BJ (cell line): ENCODE results near the gene CCDC106. TPM values are rescaled to one million over a fixed set of nuclear protein-coding genes. Genes with fewer than 3 reads are reported as not detected.

Source experiments
- CTCF ChIA-PET: fragments of 350-600 bp; formaldehyde crosslinking; extraction: SDS; loops from one replicate; lab custom pipeline; 2021; ENCODE audit warnings: antibody characterized with exemption, inconsistent platforms; lab: Yijun Ruan, JAX
- POLR2A ChIA-PET: fragments of 300-600 bp; sonication (Branson Sonifier 250); formaldehyde crosslinking; extraction: SDS; loops from one replicate; lab custom pipeline; 2021; ENCODE audit warnings: antibody characterized with exemption; lab: Charles Lee
- DNase-seq: peaks from one replicate; pipeline ENCODE4 v3.0.0-alpha.2; 2011; ENCODE audit warnings: low read depth
- H3K27me3 ChIP-seq: 2 replicates; pipeline ENCODE4 v1.6.0; 2011; ENCODE audit warnings: low read length; ENCODE audit not compliant: control insufficient read depth, insufficient read depth
- H3K36me3 ChIP-seq: 2 replicates; pipeline ENCODE4 v1.5.1; 2011; ENCODE audit warnings: low read length; ENCODE audit not compliant: control insufficient read depth, insufficient read depth
- H3K4me3 ChIP-seq: 2 replicates; pipeline ENCODE4 v1.5.1; 2011; ENCODE audit warnings: low read depth, mild to moderate bottlenecking, control low read depth, low read length
- polyA plus RNA-seq: library from polyadenylated mRNA; depleted of rRNA; stranded (reverse); fragments of >200 nt; gene quantifications from 2 replicates; pipeline ENCODE4 v1.2.3, GENCODE V29; 2011
- TF ChIP-seq, protein P1 (sequence below): IDR thresholded peaks from 2 replicates; pipeline ENCODE4 v1.5.1; 2011; ENCODE audit warnings: low read depth, mild to moderate bottlenecking, control low read depth, inconsistent platforms, low read length, moderate library complexity; ENCODE audit not compliant: insufficient read depth

The CCDC106 gene
- polyA plus RNA-seq, 1 experiment: 8.9 TPM

DNA sequence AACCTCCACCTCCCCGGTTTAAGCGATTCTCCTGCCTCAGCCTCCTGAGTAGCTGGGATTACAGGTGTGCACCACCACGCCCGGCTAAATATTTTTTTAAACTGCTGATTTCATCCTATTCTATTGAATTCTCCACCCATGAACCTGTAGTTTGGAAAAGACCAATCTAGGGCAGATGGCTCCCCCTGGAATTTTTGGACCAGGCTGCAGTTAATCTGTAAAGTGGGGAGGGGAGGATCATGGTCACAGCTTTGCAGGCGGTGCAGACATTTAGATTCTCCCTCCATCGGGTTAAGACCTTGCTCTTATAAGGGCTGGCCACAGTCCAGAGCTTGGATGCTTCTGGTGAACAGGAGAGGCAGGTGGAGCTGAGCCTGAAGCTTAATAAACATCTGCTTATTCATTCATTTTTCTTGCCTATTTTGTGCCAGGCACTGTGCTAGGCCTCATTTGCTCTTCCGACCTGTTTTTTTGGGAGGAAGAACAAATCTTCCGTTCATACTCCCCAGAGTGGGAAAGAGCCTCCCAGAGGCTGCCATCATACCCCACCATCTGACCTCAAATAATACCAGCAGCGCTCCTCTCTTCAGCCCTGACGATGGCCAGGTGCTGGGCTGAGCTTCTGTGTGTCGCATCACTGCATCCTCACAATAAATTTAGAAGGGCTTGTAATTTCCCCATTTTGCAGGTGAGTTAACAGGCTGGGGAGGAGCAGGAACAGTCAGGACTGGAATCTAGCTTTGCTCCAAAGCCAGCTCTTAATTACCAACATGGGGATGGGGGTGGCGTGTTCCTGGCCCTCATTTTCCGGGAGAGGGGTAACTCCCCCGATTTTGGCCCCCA lies 902 bp upstream of the CCDC106 start:
- Histone ChIP-seq H3K36me3 (peaks cover 5% of the 10 kb centered on the region), H3K4me3 (peak overlapping the region; percentile 86), H3K27me3 (no peaks in the 10 kb centered on the region)
- TF ChIP-seq, protein P1, sequence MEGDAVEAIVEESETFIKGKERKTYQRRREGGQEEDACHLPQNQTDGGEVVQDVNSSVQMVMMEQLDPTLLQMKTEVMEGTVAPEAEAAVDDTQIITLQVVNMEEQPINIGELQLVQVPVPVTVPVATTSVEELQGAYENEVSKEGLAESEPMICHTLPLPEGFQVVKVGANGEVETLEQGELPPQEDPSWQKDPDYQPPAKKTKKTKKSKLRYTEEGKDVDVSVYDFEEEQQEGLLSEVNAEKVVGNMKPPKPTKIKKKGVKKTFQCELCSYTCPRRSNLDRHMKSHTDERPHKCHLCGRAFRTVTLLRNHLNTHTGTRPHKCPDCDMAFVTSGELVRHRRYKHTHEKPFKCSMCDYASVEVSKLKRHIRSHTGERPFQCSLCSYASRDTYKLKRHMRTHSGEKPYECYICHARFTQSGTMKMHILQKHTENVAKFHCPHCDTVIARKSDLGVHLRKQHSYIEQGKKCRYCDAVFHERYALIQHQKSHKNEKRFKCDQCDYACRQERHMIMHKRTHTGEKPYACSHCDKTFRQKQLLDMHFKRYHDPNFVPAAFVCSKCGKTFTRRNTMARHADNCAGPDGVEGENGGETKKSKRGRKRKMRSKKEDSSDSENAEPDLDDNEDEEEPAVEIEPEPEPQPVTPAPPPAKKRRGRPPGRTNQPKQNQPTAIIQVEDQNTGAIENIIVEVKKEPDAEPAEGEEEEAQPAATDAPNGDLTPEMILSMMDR: no peak
- ChIA-PET POLR2A (interaction anchor here (1.3 kb wide), 1 partner anchor 10 kb away, joined by 4 read pairs; no protein-coding TSS in a partner anchor), CTCF (interaction anchor here (0.7 to 2.1 kb wide), 4 partner anchors 15 to 179 kb away, joined by 3 to 14 read pairs (median 6); no protein-coding TSS in a partner anchor)
- DNase-seq: no peak

DNA sequence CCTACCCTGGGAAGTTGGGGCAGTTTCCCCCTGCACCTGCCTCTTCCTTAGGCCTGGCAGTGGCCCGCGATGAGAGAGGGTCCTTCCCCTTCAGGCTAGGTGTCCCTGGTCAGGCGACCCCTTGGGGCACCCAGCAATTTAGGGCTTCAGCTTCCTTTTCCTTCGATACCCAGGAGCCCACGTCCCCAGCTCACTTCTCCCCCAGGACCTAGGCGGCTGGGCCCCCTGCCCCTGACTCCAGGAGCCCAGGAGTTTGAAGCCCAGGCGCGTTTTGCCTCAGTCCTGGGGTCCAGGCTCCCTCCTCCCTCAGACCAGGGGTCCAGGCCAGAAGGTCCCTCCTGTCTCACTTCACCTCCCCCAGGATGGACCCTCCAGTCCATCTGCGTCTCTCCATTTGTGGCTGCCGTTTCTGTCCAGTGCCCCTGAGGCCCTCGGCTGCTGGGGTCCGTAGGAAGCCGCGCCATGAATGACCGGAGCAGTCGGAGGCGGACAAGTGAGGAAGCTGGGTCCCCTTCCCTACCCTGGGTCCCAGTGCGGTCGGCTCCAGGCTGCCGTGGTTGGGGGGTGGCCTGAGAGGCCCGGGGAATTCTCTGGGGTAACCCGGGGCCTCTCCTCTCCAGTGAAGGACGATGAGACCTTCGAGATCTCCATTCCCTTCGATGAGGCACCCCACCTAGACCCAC lies 714 bp downstream of the CCDC106 start:
- peaks cover 7% of the 10 kb centered on the region for H3K36me3 ChIP-seq
- no peaks in the 10 kb centered on the region for H3K27me3 ChIP-seq
- ChIA-PET CTCF (interaction anchor here (1.7 to 2.1 kb wide), 3 partner anchors 16 to 23 kb away, joined by 4 to 14 read pairs (median 6); no protein-coding TSS in a partner anchor), POLR2A (no interaction called here)
- peak overlapping the region; percentile 86 for H3K4me3 ChIP-seq
- DNase-seq: no peak
- TF ChIP-seq, protein P1: no peak

- no peaks in the 10 kb centered on the region for H3K27me3 ChIP-seq
- no peak for DNase-seq
- TF ChIP-seq, protein P1: no peak
- peaks cover 7% of the 10 kb centered on the region for H3K36me3 ChIP-seq
- peak overlapping the region; percentile 86 for H3K4me3 ChIP-seq
- ChIA-PET POLR2A (no interaction called here), CTCF (interaction anchor here (1.7 to 2.0 kb wide), 2 partner anchors 17 to 22 kb away, joined by 4 to 6 read pairs; no protein-coding TSS in a partner anchor)
Measured at GRCh38 chr19:55649268-55650125, 1.5 kb downstream of the CCDC106 start.

DNA sequence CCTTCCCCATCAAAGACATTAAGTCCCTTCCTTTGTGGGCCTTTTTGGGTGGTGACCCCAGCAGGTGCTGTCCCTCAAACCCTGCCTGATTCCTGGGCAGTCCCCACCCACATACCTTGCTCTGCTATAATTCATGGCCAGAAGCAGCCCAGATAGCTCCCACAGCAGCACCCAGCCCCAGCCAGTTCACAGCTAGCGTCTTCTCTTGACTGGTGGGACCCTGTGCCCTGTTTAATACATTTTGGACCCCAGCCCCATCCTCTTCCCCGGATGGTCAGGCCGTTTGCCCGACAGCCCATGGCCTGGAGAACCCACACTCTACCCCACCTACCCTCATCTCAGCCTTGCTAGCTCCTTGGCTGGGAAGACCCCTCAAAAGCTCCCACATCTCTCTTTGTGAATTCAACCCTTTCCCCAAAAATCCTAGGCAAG lies 2.1 kb downstream of the CCDC106 start:
- TF ChIP-seq, protein P1: no peak
- Histone ChIP-seq H3K36me3 (peaks cover 5% of the 10 kb centered on the region), H3K27me3 (no peaks in the 10 kb centered on the region), H3K4me3 (no peak overlapping the region)
- no peak for DNase-seq
- POLR2A ChIA-PET: no interaction called here
- CTCF ChIA-PET: interaction anchor here (1.7 to 2.0 kb wide), 2 partner anchors 18 to 22 kb away, joined by 4 to 6 read pairs; no protein-coding TSS in a partner anchor
